GM12801 (cell line): Measurements from ENCODE around the gene TMEM121B.

Experiments
- TF ChIP-seq, protein P1 (sequence below): IDR thresholded peaks from one replicate; pipeline ENCODE4 v1.5.1; 2011; ENCODE audit warnings: control low read depth; ENCODE audit not compliant: insufficient read length; ENCODE audit errors: extremely low read depth

TMEM121B gene

GRCh38 chr22:17120281-17120680 lies 879 bp downstream of the TMEM121B start:
- TF ChIP-seq, protein P1, sequence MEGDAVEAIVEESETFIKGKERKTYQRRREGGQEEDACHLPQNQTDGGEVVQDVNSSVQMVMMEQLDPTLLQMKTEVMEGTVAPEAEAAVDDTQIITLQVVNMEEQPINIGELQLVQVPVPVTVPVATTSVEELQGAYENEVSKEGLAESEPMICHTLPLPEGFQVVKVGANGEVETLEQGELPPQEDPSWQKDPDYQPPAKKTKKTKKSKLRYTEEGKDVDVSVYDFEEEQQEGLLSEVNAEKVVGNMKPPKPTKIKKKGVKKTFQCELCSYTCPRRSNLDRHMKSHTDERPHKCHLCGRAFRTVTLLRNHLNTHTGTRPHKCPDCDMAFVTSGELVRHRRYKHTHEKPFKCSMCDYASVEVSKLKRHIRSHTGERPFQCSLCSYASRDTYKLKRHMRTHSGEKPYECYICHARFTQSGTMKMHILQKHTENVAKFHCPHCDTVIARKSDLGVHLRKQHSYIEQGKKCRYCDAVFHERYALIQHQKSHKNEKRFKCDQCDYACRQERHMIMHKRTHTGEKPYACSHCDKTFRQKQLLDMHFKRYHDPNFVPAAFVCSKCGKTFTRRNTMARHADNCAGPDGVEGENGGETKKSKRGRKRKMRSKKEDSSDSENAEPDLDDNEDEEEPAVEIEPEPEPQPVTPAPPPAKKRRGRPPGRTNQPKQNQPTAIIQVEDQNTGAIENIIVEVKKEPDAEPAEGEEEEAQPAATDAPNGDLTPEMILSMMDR = no peak

DNA sequence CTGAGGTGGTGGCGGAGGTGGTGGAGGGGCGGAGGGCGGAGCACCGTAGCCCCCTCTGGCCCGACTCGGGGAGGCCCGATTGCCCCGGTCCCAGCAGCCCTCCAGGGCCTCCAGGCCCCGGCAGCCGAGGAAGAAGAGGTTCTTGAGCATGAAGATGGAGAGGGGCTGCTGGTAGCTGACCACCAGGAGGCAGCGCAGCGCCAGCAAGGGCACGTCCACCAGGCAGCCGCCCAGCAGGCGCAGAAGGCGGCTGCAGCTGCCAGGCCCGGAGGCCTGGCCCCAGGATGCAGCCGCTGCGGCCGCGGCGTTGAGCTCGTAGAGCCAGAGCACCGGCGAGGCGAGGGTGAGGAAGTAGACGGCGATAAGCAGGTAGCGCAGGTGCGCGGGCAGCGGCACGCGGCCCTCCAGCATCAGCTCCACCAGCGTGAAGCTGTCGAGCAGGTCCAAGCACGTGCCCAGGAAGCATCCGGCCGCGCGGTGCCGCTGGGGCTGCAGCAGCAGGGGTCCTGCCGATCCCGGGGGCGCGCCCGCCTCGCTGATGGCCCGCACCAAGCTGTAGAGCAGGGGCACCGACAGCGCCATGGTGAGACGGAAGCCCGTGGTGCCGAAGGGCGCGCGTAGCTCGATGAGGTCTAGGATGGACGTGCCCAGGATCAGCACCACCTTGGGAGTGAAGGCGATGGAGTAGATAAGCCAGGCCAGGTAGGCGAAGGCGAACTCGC lies 1.5 kb downstream of the TMEM121B start:
- TF ChIP-seq, protein P1 = no peak

DNA sequence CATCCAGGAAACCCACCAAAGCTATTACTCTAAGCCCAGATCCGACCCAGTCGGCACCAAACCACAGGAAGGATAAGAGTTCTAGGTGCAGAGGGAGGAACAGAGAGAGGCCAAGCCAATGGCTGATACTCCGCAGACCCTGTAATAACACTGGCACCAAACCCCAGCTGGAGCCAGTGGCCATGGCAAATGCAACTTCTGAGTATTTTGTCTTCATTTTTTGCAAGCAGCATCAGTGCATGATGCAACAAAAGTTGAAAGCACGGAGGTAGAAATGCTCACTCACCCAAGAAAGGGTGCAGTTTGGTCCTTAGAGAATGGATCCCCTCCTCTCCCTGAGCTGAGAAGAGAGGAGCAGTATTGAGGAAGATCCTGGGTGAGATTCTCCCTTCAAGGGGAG lies 2.8 kb downstream of the TMEM121B start:
- TF ChIP-seq, protein P1 = no peak

- TF ChIP-seq, protein P1 = no peak
Measured at GRCh38 chr22:17117890-17118289, 3.3 kb downstream of the TMEM121B start.

DNA sequence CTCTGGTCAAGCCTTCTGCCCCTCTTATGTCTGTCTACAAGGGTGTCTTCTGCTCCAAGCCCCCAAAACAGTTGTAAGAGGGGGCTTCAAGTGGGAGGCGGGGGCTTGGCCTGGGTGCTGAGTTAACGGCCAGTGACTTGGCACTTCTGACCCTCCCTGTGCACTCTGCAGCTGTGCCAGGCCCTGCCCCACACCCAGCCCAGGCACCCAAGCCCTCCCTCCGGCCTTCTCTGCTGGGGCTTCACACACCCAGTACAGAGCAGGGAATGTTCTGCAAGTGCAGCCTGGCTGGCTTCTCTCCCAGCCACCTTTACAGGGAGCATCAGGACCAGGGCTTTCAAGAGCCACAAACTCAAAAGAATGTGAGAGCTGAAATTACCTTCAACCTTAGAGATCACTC lies 3.8 kb downstream of the TMEM121B start:
- TF ChIP-seq, protein P1 = no peak

- TF ChIP-seq, protein P1 = no peak
Measured at GRCh38 chr22:17116572-17117330, 4.4 kb downstream of the TMEM121B start.

- TF ChIP-seq, protein P1 = no peak
Measured at GRCh38 chr22:17115945-17116565, 5.1 kb downstream of the TMEM121B start.
